NCI-H446 (cell line): ENCODE data around the gene VAMP8.
"Not testable (repeated sequence)": the region's sequence is repeated elsewhere in the genome, so short reads cannot be mapped to it uniquely, and the experiment has no call there.

Source experiments
- DNase-seq, 2 experiments: peaks; one replicate each; lab custom pipeline; 2025; lab: John Stamatoyannopoulos, UW

The VAMP8 gene

DNA sequence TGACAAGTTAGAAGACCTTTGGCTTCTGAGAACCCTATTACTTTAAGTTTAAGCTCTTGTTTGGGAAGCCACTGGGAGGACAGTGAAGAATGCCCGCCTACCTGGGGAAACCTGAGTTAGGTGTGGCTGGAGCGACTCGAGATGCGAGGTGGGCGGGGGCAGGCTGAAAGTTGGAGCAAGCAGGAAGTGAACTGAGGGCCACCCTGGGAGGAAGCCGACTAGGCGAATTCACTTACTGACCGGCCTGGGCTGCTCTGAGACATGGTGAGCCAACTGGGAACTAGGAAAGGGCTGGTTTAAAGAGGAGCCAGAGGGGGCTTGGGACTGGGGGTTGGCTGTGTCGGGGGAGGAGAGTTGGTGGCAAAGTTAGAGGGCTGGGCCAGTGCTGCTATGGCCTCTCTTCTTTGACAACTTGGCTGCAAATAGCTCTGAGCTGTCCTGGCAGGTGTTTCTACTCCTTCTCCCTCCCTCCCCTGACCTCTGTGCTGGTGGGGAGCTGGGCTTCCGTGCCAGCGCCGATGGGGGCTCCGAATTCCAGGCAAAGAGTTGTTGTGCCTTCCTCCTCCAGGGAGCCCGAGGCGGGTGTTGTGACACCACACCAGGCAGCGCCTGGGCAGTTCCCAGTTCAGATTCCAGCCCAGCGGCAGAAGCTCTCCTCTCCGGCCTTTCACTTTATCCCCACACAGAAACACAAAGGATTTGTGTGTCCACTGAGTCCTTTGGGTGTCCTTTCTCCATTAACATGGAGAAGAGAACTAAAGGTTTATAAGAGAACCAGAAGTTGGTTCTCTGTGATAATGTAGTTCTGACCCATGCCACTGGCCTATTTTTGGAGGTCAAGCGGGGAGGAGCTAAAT lies at the start of gene VAMP8:
VAMP8 (plus strand) TSS at position 201 of the 857 bp plus-strand sequence; CDS start at position 262, 61 bp downstream.
- DNase-seq: no peak

DNA sequence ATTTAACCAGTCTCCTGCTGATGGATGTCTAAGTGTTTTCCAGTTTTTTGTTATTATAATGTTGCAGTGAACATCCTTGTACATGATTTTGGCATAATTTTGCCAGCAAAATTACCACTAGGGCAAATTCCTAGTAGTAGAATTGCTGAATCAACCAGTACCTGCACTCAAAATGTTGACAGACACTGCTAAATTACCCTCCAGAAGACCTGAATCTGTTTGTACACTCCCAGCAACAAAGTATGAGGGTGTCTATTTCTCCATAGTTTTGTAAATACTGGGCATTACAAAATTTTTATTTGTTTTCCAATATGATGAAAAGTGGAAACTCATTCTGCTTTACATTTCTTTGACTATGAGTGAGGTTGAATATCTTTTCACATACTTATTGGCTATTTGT lies 49.6 kb upstream of the VAMP8 start:
- no peak for DNase-seq

DNA sequence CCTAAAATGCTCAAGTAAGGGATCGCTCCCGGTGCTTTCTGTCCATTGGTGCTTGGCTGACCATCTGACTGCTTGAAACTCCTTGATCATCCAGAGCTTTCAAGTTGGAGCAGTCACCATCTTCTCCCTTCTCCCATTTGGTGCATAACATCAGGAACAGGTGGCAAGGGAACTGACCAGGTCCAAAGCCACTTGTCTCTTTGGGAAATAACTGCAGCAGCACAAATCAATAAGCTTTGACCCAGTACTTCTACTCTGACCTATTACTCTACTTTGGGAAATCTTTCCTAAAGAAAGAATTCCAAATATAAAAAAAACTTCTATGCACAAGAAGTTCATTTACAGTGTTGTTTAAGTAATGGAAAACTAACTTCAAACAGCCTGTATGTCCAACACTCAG lies 49.0 kb upstream of the VAMP8 start:
- DNase-seq: no peak

DNA sequence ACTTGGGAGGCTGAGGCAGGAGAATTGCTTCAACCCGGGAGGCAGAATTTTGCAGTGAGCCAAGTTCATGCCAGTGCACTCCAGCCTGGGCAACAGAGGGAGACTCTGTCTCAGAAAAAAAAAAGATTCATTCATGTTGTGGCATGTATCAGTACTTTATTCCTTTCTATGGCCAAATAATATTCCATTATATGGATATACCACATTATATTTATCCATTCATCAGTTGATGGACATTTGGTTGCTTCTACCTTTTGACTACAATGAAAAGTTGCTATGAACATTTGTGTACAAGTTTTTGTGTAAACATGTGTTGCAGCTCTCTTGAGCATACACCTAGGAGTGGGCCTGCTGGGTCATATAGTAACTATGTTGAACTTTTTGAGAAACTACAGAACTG lies 47.6 kb upstream of the VAMP8 start:
- no peak for DNase-seq

DNA sequence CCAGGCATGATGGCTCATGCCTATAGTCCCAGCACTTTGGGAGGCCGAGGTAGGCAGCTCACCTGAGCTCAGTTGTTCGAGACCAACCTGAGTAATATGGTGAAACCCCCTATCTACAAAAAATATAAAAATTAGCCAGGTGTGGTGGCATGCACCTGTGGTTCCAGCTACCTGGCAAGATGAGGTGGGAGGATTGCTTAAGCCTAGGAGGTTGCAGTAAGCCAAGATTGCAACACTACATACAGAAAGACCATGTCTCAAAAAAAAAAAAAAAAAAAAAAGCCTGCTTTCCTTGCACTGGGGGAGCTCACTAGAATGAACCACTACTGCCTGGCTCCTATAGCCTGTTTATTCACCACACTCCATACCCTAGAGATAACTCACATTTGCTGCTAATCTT lies 45.8 kb upstream of the VAMP8 start:
- DNase-seq: no peak

DNA sequence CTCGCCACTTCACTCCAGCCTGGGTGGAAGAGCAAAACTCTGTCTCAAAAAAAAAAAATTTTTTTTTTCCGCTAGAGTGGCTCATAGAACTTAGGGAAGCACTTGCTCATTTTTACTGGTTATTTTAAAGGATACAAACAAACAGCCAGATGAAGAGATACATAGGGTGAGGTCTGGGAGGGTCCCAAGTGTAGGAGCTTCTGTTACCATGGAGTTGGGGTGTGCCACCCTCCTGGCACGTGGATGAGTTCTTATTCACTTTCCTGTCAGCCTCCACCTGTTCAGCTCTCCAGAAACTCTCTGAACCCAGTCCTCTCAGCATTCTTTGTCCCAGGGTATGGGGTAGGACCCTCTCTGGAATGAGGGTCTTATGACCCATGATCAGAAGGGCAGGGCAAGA lies 43.3 kb upstream of the VAMP8 start:
- no peak for DNase-seq

DNA sequence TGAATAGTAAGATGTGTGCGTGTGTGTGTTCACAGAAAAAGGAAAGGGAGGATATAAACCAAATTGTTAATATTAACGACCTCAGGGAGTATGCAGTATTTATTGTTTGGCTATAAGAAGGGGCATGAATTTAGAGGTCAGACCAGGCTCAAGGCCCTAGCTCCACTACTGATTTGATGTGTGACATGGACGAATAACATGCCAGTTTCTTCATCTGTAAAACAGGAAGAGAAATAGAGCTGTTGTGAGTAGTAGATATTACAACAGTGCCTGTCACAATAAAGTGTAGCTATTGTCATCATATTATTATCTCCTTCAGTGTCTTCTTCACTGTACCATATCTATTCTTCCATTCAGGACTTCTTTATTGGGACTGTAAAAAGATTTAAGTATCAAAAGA lies 42.5 kb upstream of the VAMP8 start:
- DNase-seq: no peak

DNA sequence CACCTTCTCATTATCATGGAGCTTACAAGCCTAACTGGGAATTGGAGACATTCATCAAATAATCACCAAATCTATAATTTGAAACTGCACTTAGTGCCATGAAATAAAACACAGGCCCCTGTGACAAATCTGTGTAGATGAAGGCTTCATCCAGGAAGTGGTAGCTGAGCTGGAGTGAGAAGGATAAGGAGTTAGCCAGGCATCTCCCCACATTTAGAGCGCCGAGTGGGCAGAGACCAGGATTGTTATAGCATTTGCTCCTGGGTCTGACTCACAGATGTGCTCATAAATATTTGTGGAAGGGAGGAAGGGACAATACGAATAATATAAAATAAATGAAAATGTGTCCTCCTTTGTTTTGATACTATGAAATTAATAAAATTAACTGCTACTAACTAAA lies 40.9 kb upstream of the VAMP8 start:
- no peak for DNase-seq

DNA sequence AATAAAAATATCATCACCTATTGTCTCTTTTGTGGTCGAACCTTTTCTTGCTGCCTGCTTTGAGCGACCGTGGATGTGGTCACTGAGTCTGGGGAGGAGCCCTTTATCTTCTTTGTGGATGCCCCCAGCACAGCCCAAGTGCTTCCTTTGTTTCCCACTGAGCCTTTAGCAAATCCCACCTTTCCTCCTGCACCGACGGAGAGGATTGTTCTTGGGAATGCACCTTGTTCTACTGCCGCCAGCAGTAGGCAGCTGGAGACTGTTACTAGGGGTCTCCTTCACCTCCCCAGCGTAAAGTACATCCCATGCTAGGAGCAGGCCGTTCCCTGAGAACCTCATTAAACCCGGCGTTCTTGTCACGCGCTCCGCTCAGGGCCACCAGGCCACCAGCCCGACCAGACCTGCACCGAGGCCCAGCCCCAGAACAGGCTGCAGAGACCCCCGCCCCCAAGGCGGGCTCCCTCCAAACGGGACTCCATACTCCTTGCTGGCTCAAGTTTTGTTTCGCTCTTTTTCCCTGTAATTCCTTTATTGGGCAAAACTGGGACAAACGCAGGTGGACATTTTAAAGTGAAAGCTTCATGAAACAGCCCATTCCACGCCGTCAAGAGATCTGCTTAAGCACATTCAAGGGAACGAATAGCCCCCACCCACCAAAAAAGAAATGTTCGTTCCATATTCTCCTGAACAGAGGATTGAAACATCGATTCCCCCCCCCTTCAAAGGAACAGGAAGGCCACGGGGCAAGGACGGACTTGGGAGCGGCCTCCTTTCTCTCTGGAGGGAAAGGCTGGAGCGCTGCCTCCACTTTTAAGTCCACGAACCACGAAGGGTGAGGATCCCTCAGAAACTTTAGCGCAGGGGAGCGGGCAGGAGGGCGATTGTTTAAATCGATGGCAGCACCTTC lies 39.5 kb upstream of the VAMP8 start:
- peak in 1 of 2 experiments; percentile 56 for DNase-seq

DNA sequence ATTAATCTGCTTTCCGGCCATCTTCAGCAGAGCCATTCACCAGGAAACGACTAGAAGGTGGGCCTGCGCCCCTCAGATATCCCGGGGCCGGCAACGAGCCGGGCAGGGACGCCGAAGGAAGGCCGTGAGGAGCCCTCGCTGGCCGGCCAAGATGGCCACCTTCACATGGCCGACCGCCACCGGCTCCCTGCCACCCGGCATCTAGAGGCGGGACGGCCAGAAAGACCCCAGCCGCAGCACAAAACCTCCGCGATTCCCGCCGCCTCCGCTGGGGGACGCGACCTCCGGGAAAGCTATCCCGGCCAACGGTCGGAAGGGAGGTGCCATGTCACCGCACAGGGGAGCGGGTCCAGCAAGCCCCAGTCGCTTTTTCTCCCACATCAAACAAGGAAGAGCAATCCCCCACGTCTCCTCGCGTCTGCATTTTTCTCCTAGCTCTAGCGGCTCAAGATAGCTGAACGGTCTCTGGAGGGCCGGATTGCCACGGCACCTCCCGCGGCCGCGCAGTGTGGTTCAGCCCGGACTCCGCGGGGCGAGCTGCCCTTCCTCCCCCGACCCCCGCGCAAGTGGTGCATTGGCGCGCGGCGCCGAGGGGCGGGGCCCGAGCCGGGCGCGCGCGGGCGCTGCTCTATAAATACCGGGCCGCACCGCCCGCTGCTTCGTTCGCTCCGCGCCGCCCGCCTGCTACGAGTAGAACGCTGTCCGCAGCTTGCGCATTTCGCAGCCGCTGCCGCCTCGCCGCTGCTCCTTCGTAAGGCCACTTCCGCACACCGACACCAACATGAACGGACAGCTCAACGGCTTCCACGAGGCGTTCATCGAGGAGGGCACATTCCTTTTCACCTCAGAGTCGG lies 38.7 kb upstream of the VAMP8 start, which contains the start of gene MAT2A:
MAT2A (plus strand) TSS at position 662 of the 854 bp plus-strand sequence; CDS start at position 782, 120 bp downstream.
- peak; percentile 89 to 93 for DNase-seq

DNA sequence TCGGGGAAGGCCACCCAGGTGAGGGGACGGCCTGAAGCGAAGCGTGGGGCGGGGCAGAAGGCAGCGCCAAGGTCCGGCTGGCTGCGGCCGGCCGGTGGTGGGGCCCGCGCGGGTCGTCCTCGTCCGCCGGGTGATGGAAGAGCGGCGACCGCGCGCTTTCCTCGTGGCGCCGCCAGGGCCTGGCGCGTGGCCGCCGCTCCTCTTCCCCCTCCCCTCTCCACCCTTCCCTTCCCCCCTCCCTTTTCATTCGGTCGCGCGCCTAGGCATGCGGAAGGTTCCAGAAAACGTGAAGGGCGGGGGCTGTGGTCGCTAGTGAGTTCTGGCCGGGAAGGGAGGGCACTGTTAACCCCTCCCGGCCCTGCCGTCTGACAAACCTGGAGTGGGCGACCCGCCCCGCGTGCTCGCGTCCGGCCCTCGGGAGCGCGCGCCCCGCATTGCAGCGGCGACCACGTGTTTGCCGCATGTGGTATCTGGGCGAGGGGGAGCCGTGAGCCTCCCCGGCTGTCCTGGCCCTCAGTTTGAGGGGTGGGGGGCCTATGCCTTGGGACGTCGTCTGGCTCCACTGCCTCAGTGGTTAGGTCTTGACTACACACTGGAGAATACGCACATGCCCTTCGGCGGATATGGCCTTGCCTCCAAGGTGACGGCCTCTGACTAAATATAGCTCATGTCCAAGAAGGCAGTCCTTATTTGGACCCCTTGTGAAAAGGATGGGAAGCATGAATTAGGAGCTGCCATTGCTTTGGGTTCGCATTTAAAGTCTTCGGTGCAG lies 37.8 kb upstream of the VAMP8 start:
- DNase-seq: peak; percentile 37 to 62

DNA sequence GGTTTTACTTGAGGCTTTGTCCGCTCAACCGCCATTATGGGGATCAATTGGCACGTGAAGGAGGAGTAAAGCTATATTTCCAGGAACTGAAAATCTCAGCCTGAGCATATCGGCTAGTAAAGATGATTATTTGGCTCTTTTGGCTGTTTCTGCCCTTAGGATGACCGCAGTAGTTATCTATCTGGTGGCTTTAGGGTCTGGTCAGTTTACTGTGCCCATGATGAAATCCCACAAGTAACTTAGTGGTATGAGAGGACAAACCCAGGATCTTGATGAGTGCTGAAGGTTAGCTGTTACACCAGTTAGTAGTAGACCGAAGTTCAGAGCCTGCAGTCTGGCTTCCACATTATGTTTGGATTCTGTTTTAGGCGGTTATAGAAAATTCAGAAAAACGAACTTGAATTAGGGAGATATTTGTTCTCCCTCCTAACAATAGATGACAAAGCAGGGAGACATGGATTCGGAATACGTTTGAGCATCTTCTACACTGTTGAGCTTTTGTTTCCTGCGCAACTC lies 37.2 kb upstream of the VAMP8 start:
- DNase-seq: no peak

DNA sequence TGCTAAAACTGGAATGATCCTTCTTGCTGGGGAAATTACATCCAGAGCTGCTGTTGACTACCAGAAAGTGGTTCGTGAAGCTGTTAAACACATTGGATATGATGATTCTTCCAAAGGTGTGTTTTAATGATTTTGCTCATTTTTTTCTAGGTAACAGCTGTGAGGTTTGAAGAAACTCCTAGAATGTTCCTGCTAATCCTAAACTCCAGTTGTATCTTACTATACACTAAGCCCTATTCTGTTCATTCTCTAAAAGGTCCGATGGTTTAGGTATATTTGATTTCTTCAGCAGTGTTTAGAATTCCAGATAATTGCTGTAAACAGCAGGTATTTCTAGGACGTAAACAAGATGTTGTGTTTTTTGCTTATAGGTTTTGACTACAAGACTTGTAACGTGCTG lies 36.1 kb upstream of the VAMP8 start:
- DNase-seq: no peak

DNA sequence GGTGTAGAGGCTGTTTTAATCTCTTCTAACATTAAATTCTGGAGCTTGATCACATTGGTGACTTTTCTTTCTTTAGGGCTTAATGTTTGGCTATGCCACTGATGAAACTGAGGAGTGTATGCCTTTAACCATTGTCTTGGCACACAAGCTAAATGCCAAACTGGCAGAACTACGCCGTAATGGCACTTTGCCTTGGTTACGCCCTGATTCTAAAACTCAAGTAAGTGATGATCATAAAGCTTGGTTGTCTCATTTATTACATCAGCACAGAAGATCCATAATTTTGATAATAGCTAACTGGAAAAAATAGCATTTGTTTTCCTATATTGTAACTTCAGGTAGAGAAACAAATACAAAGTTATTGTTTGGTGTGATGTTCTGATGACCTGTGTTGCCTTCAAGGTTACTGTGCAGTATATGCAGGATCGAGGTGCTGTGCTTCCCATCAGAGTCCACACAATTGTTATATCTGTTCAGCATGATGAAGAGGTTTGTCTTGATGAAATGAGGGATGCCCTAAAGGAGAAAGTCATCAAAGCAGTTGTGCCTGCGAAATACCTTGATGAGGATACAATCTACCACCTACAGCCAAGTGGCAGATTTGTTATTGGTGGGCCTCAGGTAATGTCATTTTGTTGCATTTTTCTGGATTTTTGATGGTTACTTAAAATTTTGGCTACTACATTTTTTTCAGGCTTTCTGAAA lies 35.5 kb upstream of the VAMP8 start:
- no peak for DNase-seq

DNA sequence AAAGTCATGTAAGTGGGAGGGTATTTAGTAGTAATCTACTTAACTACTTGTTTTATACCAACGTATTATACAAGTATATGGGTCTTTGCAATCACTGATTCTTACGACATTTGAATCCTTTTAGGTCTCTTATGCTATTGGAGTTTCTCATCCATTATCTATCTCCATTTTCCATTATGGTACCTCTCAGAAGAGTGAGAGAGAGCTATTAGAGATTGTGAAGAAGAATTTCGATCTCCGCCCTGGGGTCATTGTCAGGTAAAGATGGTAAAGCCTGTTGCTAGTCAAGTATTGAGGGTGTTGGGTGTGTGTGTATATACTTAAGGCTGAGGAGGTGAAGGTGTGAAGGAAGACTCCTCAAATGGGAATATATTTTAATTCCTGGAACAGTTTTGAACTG lies 34.6 kb upstream of the VAMP8 start:
- DNase-seq: no peak

DNA sequence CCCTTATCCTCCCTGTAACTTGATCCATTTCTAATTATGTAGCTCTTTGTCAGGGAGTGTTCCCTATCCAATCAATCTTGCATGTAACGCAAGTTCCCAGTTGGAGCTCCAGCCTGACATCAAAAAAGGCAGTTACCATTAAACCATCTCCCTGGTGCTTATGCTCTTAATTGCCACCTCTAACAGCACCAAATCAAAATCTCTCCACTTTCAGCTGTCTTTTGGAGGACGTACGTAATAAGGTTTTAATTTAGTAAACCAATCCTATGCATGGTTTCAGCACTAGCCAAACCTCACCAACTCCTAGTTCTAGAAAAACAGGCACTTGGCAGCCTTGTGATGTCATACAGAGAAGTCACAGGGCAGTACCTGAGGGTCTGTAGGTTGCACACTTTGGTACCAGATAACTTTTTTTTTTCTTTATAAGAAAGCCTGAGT lies 33.1 kb upstream of the VAMP8 start:
- not testable (repeated sequence) for DNase-seq

DNA sequence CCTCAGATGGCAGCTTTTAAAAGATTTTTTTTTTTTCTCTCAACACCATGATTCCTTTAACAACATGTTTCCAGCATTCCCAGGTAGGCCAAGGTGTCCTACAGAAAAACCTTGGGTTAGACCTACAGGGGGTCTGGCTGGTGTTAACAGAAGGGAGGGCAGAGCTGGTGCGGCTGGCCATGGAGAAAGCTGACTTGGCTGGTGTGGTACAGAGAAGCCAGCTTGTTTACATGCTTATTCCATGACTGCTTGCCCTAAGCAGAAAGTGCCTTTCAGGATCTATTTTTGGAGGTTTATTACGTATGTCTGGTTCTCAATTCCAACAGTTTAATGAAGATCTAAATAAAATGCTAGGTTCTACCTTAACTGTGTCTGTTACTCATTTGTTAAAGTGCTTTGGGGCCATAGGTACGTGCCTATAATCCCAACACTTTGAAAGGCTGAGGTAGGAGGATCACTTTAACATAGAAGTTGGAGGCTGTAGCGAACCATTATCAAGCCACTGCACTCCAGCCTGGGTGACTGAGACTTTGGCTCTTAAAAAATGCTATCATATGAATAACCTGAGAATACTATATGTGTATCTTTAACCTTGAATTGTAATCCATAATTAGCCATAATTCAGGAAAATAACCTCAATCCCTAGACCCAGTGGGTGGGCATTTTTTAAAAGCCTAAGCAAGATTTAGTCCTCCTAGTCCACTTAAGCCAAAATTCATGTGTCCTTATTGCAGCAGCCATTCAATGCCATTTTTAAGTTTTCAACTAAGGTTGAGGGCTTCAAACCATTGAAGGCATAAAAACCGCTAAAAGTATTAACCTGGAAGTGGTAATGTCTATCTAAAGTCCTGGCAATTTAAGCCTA lies 32.2 kb upstream of the VAMP8 start:
- not testable (repeated sequence) for DNase-seq

DNA sequence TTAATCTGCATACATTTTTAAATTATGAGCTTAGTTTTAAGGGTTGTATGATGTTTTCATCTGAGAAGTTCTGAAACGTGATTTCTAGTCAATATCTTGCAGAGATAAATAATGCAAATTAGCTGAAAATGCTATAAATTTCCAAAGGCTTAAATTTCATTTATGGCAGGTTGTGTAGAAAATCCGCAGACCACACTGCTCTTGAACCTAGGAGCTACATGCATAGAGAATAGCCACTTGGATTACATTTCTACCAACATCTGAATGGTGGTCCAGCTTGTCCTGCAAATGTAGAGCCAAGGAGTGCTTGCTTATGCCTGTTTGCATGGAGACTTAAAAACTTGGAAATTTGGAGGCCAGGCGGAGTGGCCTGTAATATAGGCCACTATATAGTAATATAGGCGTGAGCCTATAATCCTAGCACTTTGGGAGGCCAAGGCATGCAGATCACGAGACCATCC lies 31.6 kb upstream of the VAMP8 start:
- DNase-seq: no peak
